RPMI8226 (cell line): ENCODE data around the gene CCDC9B.

Source experiments
- DNase-seq: peaks from one replicate; pipeline ENCODE4 v3.0.0-alpha.2; 2015

CCDC9B gene

DNA sequence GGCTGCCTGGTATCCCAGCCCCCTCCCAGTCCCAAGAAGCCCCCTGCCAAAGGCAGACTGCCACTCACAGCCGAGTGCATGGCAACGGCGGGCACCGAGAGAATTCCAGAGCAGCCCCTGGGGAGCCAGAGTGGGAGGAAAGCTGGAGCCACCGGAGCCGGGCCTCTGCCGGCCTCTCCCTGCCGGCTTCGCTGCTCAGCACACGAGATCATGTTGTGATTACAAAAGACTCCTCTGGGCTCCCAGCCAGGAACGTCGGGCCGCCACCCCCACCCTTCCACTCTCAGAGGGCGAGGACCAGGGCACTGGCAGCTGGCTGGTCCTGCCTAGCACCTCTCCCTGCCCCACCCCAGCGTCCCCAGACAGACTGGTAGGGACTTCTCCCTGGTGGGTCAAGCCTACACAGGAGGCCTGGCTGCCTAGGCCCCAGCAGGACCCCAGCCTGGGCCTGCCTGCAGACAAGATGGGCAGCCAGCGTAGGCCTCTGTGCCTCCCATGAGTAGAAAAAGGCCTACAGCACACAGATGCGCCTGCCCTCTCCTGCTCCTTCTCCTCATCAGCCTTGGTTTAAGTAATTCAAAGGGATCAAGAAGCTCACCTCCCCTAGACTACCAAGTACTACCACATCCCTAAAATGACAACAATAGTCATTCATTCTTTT is at the start of gene CCDC9B:
Gene CCDC9B (minus strand): TSS at position 200 of the 661 bp plus-strand sequence. CDS start 120 bp downstream, at position 80.
- peak; percentile 62 for DNase-seq

DNA sequence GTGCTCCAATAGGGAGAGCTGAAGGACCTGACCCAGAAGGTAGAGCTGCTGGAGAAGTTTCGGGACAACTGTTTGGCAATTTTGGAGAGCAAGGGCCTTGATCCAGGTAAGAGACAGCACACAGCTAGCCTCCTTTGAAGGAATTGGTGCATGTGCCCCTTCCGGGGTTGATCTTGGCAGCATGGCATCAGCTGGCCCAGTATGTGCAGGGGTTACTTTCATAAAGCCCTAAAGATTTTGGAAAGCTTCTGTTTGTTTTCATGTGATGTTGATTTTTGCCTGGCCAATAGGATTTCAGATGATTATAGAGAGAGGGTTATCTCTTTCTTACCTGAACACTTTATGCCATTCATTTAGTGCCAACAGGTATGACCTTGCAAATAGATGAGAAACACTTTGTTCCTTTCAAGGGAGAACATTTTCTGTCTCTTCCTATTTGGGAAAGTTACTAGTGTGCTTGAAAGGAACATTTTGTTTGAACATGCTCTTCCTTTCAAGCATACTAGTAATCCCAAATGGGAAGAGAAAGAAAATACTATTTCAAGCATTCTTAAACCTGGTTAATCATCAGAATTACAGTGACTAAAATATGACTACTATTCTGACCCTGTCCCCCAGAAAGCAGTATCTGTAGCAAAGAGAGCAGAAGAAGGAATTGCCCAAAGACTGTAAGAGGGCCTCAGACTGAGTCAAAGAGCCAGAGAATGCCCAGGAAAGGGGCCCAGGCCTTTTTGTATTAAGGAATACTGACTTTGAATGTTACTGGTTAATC is 49.3 kb upstream of the CCDC9B start:
- no peak for DNase-seq

DNA sequence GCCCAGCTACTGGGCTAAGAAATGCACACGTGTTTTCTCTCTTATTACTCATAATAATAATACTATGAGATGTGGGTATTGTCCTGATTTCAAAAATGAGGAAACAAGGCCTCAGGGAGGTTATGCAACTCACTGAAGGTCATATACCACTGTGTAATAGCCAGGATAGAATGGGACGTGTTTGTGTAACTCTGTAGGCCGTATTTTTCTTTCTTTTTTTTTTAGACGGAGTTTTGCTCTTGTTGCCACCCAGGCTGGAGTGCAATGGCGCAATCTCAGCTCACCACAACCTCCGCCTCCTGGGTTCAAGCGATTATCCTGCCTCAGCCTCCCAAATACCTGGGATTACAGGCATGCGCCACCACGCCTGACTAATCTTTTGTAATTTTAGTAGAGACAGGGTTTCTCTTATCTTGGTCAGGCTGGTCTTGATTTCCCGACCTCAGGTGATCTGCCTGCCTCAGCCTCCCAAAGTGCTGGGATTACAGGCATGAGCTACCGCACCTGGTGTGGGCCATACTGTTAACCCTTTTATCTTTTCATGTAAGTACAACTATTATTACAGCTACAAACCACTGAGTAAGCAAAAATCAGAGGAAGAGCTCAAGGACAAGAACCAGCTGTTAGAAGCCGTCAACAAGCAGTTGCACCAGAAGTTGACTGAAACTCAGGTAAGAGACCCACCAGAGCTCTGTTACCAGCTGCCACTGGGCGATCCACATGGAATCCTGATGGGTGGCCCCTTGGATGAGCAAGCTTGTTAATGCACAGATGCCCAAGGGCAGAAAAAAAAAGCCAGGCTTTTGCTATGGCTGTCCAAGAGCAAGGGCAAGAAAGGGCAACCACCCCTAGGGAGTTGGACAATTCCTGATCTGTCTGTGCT is 48.4 kb upstream of the CCDC9B start:
- DNase-seq: no peak

DNA sequence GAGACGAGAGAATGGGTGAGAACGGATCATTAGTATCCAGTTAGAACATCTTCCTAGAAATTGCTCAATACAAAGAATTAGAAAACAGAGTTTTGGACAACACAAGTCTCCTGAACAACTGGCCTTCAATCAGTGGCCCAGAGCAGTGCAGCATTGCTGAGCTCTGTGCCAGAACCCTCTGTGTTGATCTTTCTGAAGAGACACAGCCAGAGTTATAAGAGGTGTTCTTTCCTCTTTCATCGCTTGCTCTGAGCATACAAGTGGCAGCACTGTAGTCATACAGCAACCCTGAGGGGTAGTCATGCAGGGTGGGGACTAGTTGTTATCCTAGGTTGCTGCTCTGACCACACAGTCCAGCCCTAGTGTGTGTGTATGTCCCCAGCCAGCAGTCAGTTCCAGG is 45.7 kb upstream of the CCDC9B start:
- no peak for DNase-seq

DNA sequence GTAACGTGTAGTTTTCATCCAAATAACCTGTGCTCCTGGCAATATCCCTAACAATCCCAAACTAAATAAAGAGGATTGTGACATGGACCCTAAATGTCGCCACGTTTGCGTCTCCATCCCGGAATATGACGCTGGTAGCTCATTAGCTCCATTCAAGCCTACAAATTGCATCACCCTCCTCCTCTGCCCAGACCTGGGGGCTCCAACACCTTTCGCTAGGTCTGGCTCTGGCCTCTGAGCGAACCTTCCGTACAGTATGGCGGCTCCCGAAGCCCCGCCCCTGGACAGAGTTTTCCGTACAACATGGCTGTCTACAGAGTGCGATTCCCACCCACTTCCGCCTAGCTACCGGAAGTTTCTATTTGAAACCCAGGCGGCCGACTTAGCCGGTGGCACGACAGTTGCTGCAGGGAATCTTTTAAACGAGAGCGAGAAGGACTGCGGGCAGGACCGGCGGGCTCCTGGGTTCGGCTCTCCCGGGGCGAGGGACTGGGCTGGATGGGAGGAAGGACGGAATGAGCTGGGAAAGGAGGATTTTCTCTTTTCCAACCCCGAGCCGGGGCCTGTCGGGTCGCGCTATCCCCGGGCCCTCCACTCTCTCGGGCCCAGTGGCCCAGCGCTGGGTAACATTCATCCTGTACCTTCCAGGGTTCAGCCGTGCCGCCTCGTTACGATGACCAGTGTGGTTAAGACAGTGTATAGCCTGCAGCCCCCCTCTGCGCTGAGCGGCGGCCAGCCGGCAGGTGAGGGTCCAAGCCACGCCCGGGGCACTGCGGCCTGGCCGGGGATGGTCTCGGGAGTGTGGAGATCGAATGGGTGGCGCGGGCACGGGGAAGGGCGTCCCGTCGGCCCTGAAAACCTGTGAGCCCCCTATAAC is 42.1 kb upstream of the CCDC9B start, which contains the start of gene KNSTRN:
Gene KNSTRN (plus strand): TSS at position 142 of the 877 bp plus-strand sequence. CDS start 115 bp downstream, at position 257.
- DNase-seq: peak; percentile 94

DNA sequence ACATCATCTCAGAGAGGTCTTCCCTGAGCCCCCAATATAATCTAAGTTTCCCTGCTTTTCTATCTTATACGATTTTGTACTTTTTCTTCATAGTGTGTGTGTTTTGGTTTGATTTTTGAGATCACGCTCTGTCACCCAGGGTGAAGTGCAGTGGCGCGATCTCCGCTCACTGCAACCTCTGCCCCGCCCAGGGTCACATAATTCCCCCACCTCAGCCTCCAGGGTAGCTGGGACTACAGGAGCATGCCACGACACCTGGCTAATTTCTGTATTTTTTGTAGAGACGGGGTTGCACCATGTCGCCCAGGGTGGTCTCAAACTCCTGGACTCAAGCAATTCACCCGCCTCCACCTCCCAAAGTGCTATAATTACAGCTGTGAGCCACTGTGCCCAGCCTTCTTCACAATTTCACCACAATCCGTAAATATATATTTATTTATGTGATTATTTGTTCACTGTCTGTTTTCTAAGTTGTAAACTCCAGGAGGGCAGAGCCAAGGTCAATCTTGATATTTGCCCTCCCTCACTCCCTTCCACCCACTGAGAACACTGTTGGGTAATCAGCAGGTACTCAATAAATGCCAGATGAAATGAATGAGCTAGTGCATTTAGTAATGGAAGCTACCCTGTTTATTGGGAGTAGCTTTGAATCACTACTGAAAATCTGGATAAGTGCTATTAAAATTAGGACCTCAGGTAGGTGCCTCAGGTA is 41.2 kb upstream of the CCDC9B start:
- no peak for DNase-seq

DNA sequence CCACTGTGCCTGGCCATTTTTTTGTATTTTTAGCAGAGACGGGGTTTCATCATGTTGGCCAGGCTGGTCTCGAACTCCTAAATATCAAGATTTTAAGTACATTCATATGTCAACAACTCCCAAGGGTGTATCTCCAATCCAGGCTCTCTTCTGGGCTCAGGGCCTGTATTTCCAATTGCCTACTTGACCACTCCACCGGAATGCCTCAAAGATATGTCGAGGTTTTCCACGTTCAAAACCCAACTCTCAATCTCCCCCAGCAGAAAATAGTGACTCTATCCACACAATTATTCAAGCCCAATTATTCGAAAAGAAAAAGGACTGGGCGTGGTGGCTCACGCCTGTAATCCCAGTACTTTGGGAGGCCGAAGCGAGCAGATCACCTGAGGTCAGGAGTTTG is 39.9 kb upstream of the CCDC9B start:
- no peak for DNase-seq

DNA sequence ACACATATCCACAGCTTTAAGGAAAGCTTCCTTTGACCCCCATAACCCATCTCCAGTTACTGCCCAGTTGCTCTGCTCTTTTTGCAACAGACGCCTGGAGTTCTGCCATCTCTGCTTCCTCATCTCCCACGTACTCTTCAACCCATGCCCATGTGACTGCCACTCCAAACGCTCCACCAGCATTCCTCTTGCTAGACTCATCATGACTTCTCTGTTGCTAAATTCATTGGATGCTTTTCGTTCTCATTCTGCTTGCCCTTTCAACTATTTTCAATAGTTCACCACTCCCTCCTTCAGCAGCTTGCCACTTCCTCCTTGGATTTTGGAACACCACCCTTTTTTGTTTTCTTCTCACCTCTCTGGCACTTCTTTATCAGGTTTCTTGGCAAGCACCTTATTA is 39.1 kb upstream of the CCDC9B start:
- DNase-seq: no peak

DNA sequence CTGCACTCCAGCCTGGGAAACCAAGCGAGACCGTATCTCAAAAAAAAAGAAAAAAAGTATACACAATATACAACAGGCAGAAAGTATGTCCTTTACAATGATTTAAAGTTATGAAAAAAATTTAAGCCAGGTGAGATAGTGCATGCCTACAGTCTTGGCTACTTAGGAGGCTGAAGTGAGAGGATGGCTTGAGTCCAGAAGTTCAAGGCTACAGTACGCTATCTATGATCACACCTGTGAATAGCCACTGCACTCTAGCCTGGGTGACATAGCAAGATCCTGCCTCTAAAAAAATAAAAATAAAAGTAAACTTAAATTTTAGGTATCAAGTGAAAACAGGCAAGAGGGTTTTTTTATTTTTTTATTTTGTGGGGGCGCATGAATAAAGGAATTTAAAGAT is 38.6 kb upstream of the CCDC9B start:
- no peak for DNase-seq

DNA sequence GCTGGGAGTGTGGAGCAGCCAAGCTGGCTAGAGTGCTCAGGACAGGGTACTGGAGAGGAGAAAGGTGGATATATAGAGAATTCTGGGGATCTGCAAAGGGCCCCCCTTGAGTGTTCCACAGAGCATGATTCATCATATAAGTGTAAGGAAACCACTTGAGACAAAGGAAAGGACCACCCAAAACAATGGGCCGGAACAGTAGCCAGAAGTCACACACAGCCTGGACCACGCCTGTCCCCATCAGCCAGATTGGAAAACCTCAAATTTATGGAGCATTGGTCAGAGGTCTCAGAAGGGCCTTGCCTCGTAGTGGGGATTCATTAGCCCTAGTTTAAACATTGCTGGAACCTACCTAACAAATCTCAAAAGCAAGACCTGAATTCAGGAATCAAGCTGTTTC is 36.9 kb upstream of the CCDC9B start:
- DNase-seq: no peak

DNA sequence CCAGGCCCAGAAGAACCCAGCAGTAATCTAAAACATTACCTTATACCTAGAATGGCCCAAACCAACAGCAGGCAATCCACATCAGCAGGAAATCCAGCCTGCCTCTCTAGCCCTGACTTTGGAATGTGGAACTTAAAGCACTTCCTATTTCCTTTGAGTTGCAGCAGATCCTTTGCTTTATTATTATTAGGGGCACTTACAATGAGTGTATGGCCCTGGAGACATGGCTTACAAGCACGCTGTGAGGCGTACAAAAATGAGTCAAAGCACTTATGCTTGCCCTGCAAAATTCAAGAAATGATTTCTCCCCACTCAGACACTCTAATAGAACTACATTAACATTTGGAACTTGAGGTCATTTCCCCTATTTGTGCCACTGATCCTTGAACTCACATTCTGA is 32.2 kb upstream of the CCDC9B start:
- DNase-seq: no peak

DNA sequence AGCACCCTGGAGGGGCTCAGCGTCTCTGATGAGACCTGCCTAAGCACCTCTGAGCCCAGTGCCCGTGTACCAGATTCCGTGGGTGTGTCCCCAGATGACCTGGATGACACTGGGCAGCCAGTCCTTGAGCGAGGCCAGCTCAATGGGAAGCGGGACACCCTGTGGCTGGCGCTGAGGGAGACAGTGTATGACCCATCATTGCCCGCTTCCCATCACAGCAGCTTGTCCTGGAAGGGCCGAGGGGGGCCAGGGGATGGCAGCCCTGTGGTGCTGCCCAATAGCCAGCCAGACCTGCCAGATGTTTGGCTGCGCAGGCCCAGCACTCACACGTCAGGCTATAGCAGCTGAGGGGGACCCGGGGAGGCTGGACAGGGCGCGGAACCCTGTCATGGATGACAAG is 29.2 kb upstream of the CCDC9B start:
- DNase-seq: no peak

DNA sequence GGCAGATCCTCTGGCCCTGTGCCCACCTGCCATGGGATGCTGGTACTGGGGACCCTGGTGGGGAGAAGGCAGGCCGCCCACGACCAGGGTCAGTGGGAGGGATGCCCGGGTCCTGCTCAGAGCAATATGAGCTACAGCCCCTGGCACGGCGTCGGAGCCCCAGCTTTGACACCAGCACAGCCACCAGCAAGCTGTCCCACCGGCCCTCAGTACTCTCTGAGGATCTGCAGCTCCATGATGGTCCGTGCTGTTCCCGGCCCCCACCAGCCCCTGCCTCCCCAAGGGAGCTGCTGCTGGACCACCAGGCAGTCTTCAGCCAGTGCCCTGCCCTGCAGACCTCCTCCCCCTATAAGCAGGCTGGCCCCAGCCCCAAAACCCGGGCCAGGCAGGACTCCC is 28.7 kb upstream of the CCDC9B start:
- DNase-seq: no peak

DNA sequence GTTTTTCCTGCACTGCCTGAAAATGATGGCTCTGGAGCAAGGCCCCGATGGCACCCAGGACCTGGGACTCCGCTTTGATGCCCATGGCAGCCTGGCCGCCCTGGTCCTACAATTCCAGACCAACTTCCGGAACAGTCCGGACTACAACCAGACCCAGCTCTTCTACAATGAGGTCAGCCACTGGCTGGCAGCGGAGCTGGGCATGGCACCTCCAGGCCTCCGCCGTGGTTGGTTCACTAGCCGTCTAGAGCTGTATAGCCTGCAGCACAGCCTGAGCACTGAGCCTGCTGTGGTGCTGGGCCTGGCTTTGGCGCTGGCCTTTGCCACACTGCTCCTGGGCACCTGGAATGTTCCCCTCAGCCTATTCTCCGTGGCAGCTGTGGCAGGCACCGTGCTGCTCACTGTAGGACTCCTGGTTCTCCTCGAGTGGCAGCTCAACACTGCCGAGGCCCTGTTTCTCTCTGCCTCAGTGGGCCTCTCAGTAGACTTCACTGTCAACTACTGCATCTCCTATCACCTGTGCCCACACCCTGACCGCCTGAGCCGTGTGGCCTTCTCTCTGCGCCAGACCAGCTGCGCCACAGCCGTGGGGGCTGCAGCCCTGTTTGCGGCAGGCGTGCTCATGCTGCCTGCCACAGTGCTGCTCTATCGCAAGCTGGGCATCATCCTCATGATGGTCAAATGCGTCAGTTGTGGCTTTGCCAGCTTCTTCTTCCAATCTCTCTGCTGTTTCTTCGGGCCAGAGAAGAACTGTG is 28.2 kb upstream of the CCDC9B start:
- no peak for DNase-seq

DNA sequence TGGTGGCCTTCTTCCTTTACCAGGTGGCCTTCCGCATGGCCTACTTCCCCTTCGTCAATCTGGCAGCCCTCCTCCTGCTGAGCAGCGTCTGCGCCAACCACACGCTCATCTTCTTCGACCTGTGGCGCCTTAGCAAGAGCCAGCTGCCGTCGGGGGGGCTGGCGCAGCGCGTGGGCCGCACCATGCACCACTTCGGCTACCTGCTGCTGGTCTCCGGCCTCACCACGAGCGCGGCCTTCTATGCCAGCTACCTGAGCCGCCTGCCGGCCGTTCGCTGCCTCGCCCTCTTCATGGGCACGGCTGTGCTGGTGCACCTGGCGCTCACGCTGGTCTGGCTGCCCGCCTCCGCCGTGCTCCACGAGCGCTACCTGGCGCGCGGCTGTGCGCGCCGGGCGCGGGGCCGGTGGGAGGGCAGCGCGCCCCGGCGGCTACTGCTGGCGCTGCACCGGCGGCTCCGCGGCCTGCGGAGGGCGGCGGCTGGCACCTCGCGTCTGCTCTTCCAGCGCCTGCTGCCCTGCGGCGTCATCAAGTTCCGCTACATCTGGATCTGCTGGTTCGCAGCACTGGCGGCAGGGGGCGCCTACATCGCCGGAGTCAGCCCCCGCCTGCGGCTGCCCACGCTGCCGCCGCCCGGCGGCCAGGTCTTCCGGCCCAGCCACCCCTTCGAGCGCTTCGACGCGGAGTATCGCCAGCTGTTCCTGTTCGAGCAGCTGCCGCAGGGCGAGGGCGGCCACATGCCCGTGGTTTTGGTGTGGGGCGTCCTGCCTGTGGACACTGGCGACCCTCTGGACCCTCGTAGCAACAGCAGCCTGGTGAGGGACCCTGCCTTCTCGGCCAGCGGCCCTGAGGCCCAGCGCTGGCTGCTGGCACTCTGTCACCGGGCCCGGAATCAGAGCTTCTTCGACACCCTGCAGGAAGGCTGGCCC is 27.2 kb upstream of the CCDC9B start:
- DNase-seq: peak; percentile 93

DNA sequence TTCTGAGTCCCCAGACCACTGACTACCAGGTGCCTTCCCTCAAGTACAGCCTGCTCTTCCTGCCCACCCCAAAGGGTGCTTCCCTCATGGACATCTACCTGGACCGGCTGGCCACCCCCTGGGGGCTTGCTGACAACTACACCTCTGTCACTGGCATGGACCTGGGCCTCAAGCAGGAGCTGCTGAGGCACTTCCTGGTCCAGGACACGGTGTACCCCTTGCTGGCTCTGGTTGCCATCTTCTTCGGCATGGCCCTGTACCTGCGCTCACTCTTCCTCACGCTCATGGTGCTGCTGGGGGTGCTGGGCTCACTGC is 26.6 kb upstream of the CCDC9B start:
- no peak for DNase-seq

DNA sequence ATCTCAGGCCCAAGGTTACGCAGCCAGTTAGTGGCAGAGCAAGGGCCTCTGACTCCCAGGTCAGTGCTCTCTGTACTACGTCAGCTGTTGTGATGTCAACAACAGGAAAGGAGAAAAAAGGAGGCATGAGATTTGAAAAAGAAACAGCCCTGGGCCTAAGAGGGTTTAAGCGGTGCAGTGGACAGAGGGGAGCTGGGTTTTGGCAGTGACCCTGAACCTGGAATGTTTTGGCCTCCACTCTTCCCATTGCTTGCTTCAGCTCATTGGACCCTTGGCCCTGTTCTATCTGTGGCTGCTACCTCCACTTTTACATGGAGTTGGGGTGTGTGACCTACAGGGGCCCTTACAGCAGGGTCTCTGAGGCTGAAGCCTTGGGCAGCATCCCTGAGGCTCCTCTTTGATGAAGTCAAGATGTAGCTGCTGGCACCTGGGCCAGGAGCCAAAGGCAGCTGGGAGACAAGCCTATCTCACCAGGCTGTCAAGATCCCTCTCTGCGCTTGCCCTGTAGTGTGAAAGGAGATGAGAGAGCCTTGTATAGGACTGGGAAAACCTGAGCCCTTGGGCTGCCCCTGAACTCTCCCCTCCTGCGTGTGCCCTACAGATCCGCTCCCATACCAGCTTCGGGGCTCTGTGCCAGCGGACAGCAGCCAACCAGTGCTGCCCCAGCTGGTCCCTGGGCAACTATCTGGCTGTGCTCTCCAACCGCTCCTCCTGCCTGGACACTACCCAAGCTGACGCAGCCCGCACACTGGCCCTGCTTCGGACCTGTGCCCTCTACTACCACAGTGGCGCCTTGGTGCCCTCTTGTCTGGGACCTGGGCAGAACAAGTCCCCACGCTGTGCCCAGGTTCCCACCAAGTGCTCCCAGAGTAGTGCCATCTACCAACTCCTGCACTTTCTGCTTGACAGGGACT is 26.0 kb upstream of the CCDC9B start:
- no peak for DNase-seq

DNA sequence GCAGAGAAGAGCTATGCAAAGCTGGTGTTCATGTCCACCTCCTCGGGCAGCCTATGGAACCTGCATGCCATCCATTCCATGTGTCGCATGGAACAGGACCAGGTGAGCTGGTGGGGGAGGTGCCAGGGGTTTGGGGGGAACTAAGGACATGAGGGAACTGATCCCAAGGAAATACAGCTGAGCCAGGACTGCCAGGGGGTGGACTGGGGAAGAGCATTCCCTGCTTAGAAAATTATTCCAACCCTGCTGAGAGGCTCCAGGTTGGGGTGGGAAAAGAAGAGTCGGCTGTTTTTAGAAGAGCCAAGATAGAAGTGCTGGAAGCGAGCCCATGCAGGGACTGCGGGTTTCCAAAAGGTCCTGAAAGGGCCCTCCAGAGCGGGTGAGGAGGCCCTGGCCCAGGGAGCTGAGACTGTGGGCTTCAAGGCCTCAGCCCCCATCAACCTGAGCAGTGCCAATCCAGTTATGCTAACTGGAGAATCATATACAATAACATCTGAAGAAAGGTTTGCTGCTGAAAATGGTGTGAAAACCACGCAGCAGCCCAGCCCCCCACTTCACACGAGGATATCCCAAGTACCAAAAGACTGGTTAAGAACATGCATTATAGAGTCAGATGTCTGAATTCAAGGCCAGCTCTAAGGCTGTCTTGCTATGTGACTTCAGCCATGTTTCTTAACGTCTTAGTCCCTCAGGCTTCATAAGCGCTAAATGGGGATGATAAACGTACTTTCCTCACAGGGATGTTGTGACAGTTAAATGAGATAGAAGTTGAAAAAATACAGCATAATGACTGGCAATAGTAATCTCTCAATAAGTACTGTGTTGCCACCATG is 25.1 kb upstream of the CCDC9B start:
- no peak for DNase-seq
